ENCODE results near the gene FKBP14. TPM values are rescaled to one million over a fixed set of nuclear protein-coding genes. Genes with fewer than 3 reads are reported as not detected.

FKBP14 gene
- polyA plus RNA-seq, 2 of the 4 experiments (the other 2 are of a cell fraction) = 10.6 to 22.8 TPM

DNA sequence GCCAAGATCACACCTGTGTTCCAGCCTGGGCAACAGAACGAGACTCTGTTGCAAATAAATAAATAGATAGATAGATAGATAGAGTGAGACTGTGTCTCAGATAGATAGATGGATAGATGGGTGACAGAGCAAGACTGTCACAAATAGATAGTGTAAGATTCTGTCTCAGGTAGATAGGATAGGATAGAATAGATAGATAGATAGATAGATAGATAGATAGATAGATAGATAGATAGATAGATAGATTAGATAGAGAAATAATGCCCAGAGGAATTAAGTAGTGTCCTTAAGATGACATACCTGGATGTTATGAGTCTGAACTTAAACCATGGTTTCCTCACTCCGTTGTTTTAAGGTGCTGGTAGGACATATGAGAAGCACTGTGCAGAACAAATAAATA is 9.7 kb upstream of the FKBP14 start:
- no peak overlapping the region for H3K4me3 ChIP-seq
- ChIA-PET CTCF (interaction anchor here (1.0 kb wide), 1 partner anchor 26 kb away, joined by 3 read pairs; no protein-coding TSS in a partner anchor), POLR2A (no interaction called here)
- FAIRE-seq (no peak), DNase-seq (ENCODE audit: low read depth in 1 of 2, low spot score in 1 of 2) (no peak), ATAC-seq (no peak)
- no peak overlapping the region for H3K27ac ChIP-seq
- H3K4me1 ChIP-seq = peaks cover 7% of the 10 kb centered on the region; the same call in 2 of the 3 replicates
- no peaks in the 10 kb centered on the region for H3K9me3 ChIP-seq
- TF ChIP-seq SREBF2 (IDR thresholded peaks at IDR 0.05) (no peak), EHMT2 (IDR thresholded peaks at IDR 0.05; ENCODE audit: low read depth) (no peak), PBX3 (IDR thresholded peaks at IDR 0.05) (no peak), RNF2 (IDR thresholded peaks at IDR 0.05; ENCODE audit: borderline replicate concordance, low read depth) (no peak), HDAC2 (IDR thresholded peaks at IDR 0.05) (no peak)
- WGBS (ENCODE audit: missing lambda C conversion rate) = 79% methylated on average over 2 of the region's 2 CpGs
- H3K4me2 ChIP-seq = no peak overlapping the region

- 94% methylated on average over 3 of the region's 3 CpGs for WGBS (ENCODE audit: missing lambda C conversion rate)
- Histone ChIP-seq H3K4me1 (peaks cover 10% of the 10 kb centered on the region; the same call in 2 of the 3 replicates), H3K27ac (no peak overlapping the region), H3K4me2 (no peak overlapping the region), H3K9me3 (no peaks in the 10 kb centered on the region), H3K4me3 (no peak overlapping the region)
- no peak for FAIRE-seq
- ChIA-PET POLR2A (no interaction called here), CTCF (interaction anchor here (1.4 kb wide), 1 partner anchor 27 kb away, joined by 5 read pairs; no protein-coding TSS in a partner anchor)
- no peak for DNase-seq (ENCODE audit: low read depth in 1 of 2, low spot score in 1 of 2)
- no peak for ATAC-seq
- TF ChIP-seq JUNB (IDR thresholded peaks at IDR 0.05) (no peak), POLR2AphosphoS2 (conservative IDR thresholded peaks at IDR 0.05; ENCODE audit: low read length) (no peak), FOXS1 (CRISPR knock-in tag; IDR thresholded peaks at IDR 0.05) (no peak), MYC (IDR thresholded peaks at IDR 0.05; ENCODE audit: borderline replicate concordance, low read length) (no peak), NPAS2 (CRISPR knock-in tag; IDR thresholded peaks at IDR 0.05; ENCODE audit: borderline replicate concordance) (no peak), FOSB (CRISPR knock-in tag; IDR thresholded peaks at IDR 0.05) (no peak), HOXA7 (CRISPR knock-in tag; IDR thresholded peaks at IDR 0.05) (no peak), ESRRA (IDR thresholded peaks at IDR 0.05; ENCODE audit: borderline replicate concordance, low read length) (no peak), MAZ (IDR thresholded peaks at IDR 0.05; ENCODE audit: borderline replicate concordance, low read depth, low read length) (no peak), CHD2 (IDR thresholded peaks at IDR 0.05; ENCODE audit: low read length, partially characterized antibody) (no peak), RARB (CRISPR knock-in tag; IDR thresholded peaks at IDR 0.05) (no peak)
- TF ChIP-seq, protein P1, sequence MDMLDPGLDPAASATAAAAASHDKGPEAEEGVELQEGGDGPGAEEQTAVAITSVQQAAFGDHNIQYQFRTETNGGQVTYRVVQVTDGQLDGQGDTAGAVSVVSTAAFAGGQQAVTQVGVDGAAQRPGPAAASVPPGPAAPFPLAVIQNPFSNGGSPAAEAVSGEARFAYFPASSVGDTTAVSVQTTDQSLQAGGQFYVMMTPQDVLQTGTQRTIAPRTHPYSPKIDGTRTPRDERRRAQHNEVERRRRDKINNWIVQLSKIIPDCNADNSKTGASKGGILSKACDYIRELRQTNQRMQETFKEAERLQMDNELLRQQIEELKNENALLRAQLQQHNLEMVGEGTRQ (IDR thresholded peaks at IDR 0.05) = no peak
These were observed 8.0 kb upstream of the FKBP14 start for GRCh38 chr7:30034501-30034900.

GRCh38 chr7:30032310-30033125 is 6.0 kb upstream of the FKBP14 start:
- FAIRE-seq (no peak), ATAC-seq (no peak), DNase-seq (ENCODE audit: low read depth in 1 of 2, low spot score in 1 of 2) (no peak)
- Histone ChIP-seq H3K9me3 (no peaks in the 10 kb centered on the region), H3K4me1 (peaks cover 12% of the 10 kb centered on the region; the same call in 2 of the 3 replicates), H3K27ac (no peak overlapping the region), H3K4me3 (no peak overlapping the region), H3K4me2 (peak overlapping the region; percentile 12; the same call in 1 of the 3 replicates)
- WGBS (ENCODE audit: missing lambda C conversion rate) = 59% methylated on average over 4 of the region's 4 CpGs
- TF ChIP-seq CHD4 (IDR thresholded peaks at IDR 0.05; ENCODE audit: borderline replicate concordance) (no peak), CBX2 (IDR thresholded peaks at IDR 0.05; ENCODE audit: borderline replicate concordance, low read depth) (no peak), ATOH8 (CRISPR knock-in tag; IDR thresholded peaks at IDR 0.05; ENCODE audit: low read depth) (no peak), BHLHE40 (IDR thresholded peaks at IDR 0.05; ENCODE audit: low read depth, low read length) (no peak), RNF2 (IDR thresholded peaks at IDR 0.05; ENCODE audit: borderline replicate concordance, low read depth) (no peak), RAD21 (conservative IDR thresholded peaks at IDR 0.05 in 1 of 2, IDR thresholded peaks at IDR 0.05 in 1 of 2) (no peak), GATA3 (IDR thresholded peaks at IDR 0.05; ENCODE audit: borderline replicate concordance) (no peak), HOXA7 (CRISPR knock-in tag; IDR thresholded peaks at IDR 0.05) (no peak), EHMT2 (IDR thresholded peaks at IDR 0.05; ENCODE audit: low read depth) (no peak), NFE2L2 (conservative IDR thresholded peaks at IDR 0.05; ENCODE audit: low read length) (no peak), TFCP2L1 (CRISPR knock-in tag; IDR thresholded peaks at IDR 0.05) (no peak), ZFP36 (IDR thresholded peaks at IDR 0.05; ENCODE audit: borderline replicate concordance, partially characterized antibody) (no peak)
- TF ChIP-seq, protein P1 (IDR thresholded peaks at IDR 0.05) = no peak
- ChIA-PET CTCF (interaction anchor here (3.4 kb wide), 1 partner anchor 30 kb away, joined by 15 read pairs; no protein-coding TSS in a partner anchor), POLR2A (no interaction called here)

All from A549 (cell line).